WTC11 (cell line): ENCODE results near the gene NUAK1. TPM values are rescaled to one million over a fixed set of nuclear protein-coding genes. Genes with fewer than 3 reads are reported as not detected.

Experiments used
- ATAC-seq: fragments of 200-7000 bp; cut with Tn5 transposase; 2 replicates; pipeline ENCODE4 v1.10.0; 2021; ENCODE audit warnings: mild to moderate bottlenecking, moderate library complexity
- CTCF ChIA-PET: fragments of 300-600 bp; sonication (Branson Sonifier 250); formaldehyde crosslinking; loops from one replicate; lab custom pipeline; 2021; ENCODE audit warnings: antibody characterized with exemption; lab: Charles Lee
- POLR2A ChIA-PET: fragments of 350-600 bp; sonication (Branson Sonifier 250); formaldehyde crosslinking; loops from one replicate; lab custom pipeline; 2021; ENCODE audit warnings: antibody characterized with exemption; lab: Charles Lee
- DNase-seq: peaks from one replicate; pipeline ENCODE4 v3.0.0; 2021; ENCODE audit warnings: low spot score
- H3K27ac Mint-ChIP-seq: 2 replicates; pipeline ENCODE4 v1.8.0; 2021; ENCODE audit warnings: mixed read lengths
- H3K27me3 Mint-ChIP-seq: 2 replicates; pipeline ENCODE4 v1.8.0; 2021; ENCODE audit warnings: low read depth, mild to moderate bottlenecking, moderate library complexity, mixed read lengths
- H3K36me3 Mint-ChIP-seq: 2 replicates; pipeline ENCODE4 v1.8.0; 2021; ENCODE audit warnings: mixed read lengths
- H3K4me1 Mint-ChIP-seq: 2 replicates; pipeline ENCODE4 v1.8.0; 2022; ENCODE audit warnings: mixed read lengths
- H3K4me3 Mint-ChIP-seq: 2 replicates; pipeline ENCODE4 v1.8.0; 2021; ENCODE audit warnings: mild to moderate bottlenecking, moderate library complexity, mixed read lengths
- H3K9me3 Mint-ChIP-seq: 2 replicates; pipeline ENCODE4 v1.8.0; 2021; ENCODE audit warnings: mixed read lengths
- CBFB ChIP-seq: sonication (generic); formaldehyde crosslinking; IDR thresholded peaks from 2 replicates; pipeline ENCODE4 v1.8.1; 2022; ENCODE audit warnings: mild to moderate bottlenecking, low read depth, missing genetic modification reagents
- E2F5 ChIP-seq: sonication (generic); formaldehyde crosslinking; IDR thresholded peaks from 2 replicates; pipeline ENCODE4 v1.8.1; 2022; ENCODE audit warnings: mild to moderate bottlenecking, moderate library complexity, missing genetic modification reagents
- ERG ChIP-seq: fragments of 250-450 bp; sonication (Bioruptor Pico); IDR thresholded peaks from 2 replicates; pipeline ENCODE4 v1.8.0; 2021; ENCODE audit warnings: mild to moderate bottlenecking
- GTF2I ChIP-seq: fragments of 250-450 bp; sonication (Bioruptor Pico); conservative IDR thresholded peaks from 2 replicates; pipeline ENCODE4 v1.4.0; 2021; ENCODE audit warnings: mild to moderate bottlenecking
- IRF2 ChIP-seq: sonication (generic); formaldehyde crosslinking; IDR thresholded peaks from 2 replicates; pipeline ENCODE4 v1.8.0; 2022; ENCODE audit warnings: low read depth, missing genetic modification reagents, borderline replicate concordance
- NFE2L1 ChIP-seq: sonication (generic); formaldehyde crosslinking; IDR thresholded peaks from 2 replicates; pipeline ENCODE4 v1.8.1; 2023; ENCODE audit warnings: missing genetic modification reagents
- OVOL2 ChIP-seq: fragments of 250-450 bp; sonication (Bioruptor Pico); IDR thresholded peaks from 2 replicates; pipeline ENCODE4 v1.9.0; 2021; ENCODE audit warnings: mild to moderate bottlenecking, borderline replicate concordance
- TP53 ChIP-seq: sonication (generic); formaldehyde crosslinking; IDR thresholded peaks from 2 replicates; pipeline ENCODE4 v1.8.1; 2023; ENCODE audit warnings: mild to moderate bottlenecking, missing genetic modification reagents
- ZNF232 ChIP-seq: sonication (generic); formaldehyde crosslinking; IDR thresholded peaks from 2 replicates; pipeline ENCODE4 v1.8.0; 2022; ENCODE audit warnings: mild to moderate bottlenecking, missing genetic modification reagents
- ZNF317 ChIP-seq: sonication (generic); formaldehyde crosslinking; IDR thresholded peaks from 2 replicates; pipeline ENCODE4 v1.8.1; 2023; ENCODE audit warnings: low read depth, mild to moderate bottlenecking, moderate library complexity, missing genetic modification reagents, borderline replicate concordance
- total RNA-seq: library from RNA; stranded (reverse); gene quantifications from 3 replicates; pipeline ENCODE4 v1.2.3, GENCODE V29; 2021
- TF ChIP-seq, protein P1 (sequence below): sonication (generic); formaldehyde crosslinking; IDR thresholded peaks from 2 replicates; pipeline ENCODE4 v1.8.0; 2023; ENCODE audit warnings: missing genetic modification reagents
- TF ChIP-seq, protein P2 (sequence below): fragments of 250-450 bp; sonication (Bioruptor Pico); IDR thresholded peaks from 2 replicates; pipeline ENCODE4 v1.9.0; 2021; ENCODE audit warnings: mild to moderate bottlenecking
- TF ChIP-seq, protein P3 (sequence below): sonication (generic); formaldehyde crosslinking; IDR thresholded peaks from 2 replicates; pipeline ENCODE4 v1.8.0; 2023; ENCODE audit warnings: missing genetic modification reagents, mild to moderate bottlenecking, borderline replicate concordance
- TF ChIP-seq, protein P4 (sequence below): sonication (generic); formaldehyde crosslinking; IDR thresholded peaks from 2 replicates; pipeline ENCODE4 v1.8.1; 2023; ENCODE audit warnings: mild to moderate bottlenecking, missing genetic modification reagents, borderline replicate concordance

Gene NUAK1
- total RNA-seq, 1 experiment from 2014 or later = 15.9 TPM

DNA sequence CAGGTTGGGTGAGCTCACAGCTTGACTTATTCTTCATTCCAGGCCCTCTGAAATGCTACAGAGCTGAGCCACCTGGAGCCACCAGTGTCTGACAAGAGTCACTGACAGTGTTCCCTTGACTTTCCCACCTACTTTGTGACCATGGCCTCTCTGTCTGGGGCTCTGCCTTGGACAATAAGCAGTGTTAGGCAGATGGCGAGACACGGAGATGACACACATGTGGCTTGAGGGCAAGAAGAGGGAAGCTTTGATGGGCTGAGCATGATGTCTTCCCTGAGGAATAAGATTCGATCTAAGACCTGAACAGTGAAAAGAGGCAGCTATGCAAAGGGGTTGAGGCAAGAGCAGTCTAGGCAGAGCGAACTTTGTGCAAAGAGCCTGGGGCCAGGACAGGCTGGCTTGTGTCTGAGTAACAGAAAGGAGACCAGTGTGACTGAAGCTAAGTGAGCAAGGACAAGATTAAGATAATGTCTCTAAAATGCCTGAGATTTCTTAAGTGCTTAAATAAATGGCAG lies 105.5 kb downstream of the NUAK1 start (continued):
- TF ChIP-seq, protein P1, sequence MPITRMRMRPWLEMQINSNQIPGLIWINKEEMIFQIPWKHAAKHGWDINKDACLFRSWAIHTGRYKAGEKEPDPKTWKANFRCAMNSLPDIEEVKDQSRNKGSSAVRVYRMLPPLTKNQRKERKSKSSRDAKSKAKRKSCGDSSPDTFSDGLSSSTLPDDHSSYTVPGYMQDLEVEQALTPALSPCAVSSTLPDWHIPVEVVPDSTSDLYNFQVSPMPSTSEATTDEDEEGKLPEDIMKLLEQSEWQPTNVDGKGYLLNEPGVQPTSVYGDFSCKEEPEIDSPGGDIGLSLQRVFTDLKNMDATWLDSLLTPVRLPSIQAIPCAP (CRISPR knock-in tag) = no peak
- no peak for TF ChIP-seq NFE2L1 (CRISPR knock-in tag)

DNA sequence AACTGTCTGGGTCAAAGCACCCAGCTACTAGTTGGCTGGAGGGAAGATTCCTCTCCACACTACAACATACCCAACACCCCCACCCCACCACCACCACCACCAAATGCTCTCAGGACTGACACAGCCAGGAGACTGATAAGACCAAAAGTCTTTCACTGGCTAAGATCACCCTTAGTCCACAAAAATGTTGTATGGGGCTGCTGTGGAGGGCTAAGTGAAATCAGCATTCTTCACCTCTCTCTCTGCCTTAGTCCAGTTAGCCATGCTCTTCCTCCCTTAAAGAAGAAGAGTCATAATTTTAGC lies 106.2 kb downstream of the NUAK1 start:
- POLR2A ChIA-PET = interaction anchor here (0.7 kb wide), 1 partner anchor 101 kb away, joined by 3 read pairs; no protein-coding TSS in a partner anchor
- Mint-ChIP-seq H3K4me3 (no peak overlapping the region), H3K9me3 (peaks cover 13% of the 10 kb centered on the region), H3K4me1 (peaks cover 12% of the 10 kb centered on the region), H3K27me3 (no peaks in the 10 kb centered on the region), H3K27ac (no peak overlapping the region), H3K36me3 (no peaks in the 10 kb centered on the region)
- CTCF ChIA-PET = no interaction called here
- DNase-seq = no peak
- no peak for ATAC-seq
- TF ChIP-seq NFE2L1 (CRISPR knock-in tag) = no peak
- TF ChIP-seq, protein P2, sequence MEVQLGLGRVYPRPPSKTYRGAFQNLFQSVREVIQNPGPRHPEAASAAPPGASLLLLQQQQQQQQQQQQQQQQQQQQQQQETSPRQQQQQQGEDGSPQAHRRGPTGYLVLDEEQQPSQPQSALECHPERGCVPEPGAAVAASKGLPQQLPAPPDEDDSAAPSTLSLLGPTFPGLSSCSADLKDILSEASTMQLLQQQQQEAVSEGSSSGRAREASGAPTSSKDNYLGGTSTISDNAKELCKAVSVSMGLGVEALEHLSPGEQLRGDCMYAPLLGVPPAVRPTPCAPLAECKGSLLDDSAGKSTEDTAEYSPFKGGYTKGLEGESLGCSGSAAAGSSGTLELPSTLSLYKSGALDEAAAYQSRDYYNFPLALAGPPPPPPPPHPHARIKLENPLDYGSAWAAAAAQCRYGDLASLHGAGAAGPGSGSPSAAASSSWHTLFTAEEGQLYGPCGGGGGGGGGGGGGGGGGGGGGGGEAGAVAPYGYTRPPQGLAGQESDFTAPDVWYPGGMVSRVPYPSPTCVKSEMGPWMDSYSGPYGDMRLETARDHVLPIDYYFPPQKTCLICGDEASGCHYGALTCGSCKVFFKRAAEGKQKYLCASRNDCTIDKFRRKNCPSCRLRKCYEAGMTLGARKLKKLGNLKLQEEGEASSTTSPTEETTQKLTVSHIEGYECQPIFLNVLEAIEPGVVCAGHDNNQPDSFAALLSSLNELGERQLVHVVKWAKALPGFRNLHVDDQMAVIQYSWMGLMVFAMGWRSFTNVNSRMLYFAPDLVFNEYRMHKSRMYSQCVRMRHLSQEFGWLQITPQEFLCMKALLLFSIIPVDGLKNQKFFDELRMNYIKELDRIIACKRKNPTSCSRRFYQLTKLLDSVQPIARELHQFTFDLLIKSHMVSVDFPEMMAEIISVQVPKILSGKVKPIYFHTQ (CRISPR knock-in tag) = no peak
- no peak for TF ChIP-seq ERG (CRISPR knock-in tag)
- TF ChIP-seq, protein P1 (CRISPR knock-in tag) = no peak
- TF ChIP-seq TP53 (CRISPR knock-in tag) = no peak
- TF ChIP-seq GTF2I (CRISPR knock-in tag) = no peak
- TF ChIP-seq CBFB = no peak
- TF ChIP-seq, protein P3, sequence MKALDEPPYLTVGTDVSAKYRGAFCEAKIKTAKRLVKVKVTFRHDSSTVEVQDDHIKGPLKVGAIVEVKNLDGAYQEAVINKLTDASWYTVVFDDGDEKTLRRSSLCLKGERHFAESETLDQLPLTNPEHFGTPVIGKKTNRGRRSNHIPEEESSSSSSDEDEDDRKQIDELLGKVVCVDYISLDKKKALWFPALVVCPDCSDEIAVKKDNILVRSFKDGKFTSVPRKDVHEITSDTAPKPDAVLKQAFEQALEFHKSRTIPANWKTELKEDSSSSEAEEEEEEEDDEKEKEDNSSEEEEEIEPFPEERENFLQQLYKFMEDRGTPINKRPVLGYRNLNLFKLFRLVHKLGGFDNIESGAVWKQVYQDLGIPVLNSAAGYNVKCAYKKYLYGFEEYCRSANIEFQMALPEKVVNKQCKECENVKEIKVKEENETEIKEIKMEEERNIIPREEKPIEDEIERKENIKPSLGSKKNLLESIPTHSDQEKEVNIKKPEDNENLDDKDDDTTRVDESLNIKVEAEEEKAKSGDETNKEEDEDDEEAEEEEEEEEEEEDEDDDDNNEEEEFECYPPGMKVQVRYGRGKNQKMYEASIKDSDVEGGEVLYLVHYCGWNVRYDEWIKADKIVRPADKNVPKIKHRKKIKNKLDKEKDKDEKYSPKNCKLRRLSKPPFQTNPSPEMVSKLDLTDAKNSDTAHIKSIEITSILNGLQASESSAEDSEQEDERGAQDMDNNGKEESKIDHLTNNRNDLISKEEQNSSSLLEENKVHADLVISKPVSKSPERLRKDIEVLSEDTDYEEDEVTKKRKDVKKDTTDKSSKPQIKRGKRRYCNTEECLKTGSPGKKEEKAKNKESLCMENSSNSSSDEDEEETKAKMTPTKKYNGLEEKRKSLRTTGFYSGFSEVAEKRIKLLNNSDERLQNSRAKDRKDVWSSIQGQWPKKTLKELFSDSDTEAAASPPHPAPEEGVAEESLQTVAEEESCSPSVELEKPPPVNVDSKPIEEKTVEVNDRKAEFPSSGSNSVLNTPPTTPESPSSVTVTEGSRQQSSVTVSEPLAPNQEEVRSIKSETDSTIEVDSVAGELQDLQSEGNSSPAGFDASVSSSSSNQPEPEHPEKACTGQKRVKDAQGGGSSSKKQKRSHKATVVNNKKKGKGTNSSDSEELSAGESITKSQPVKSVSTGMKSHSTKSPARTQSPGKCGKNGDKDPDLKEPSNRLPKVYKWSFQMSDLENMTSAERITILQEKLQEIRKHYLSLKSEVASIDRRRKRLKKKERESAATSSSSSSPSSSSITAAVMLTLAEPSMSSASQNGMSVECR (CRISPR knock-in tag) = no peak
- TF ChIP-seq, protein P4, sequence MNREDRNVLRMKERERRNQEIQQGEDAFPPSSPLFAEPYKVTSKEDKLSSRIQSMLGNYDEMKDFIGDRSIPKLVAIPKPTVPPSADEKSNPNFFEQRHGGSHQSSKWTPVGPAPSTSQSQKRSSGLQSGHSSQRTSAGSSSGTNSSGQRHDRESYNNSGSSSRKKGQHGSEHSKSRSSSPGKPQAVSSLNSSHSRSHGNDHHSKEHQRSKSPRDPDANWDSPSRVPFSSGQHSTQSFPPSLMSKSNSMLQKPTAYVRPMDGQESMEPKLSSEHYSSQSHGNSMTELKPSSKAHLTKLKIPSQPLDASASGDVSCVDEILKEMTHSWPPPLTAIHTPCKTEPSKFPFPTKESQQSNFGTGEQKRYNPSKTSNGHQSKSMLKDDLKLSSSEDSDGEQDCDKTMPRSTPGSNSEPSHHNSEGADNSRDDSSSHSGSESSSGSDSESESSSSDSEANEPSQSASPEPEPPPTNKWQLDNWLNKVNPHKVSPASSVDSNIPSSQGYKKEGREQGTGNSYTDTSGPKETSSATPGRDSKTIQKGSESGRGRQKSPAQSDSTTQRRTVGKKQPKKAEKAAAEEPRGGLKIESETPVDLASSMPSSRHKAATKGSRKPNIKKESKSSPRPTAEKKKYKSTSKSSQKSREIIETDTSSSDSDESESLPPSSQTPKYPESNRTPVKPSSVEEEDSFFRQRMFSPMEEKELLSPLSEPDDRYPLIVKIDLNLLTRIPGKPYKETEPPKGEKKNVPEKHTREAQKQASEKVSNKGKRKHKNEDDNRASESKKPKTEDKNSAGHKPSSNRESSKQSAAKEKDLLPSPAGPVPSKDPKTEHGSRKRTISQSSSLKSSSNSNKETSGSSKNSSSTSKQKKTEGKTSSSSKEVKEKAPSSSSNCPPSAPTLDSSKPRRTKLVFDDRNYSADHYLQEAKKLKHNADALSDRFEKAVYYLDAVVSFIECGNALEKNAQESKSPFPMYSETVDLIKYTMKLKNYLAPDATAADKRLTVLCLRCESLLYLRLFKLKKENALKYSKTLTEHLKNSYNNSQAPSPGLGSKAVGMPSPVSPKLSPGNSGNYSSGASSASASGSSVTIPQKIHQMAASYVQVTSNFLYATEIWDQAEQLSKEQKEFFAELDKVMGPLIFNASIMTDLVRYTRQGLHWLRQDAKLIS = no peak
- TF ChIP-seq E2F5 (CRISPR knock-in tag) = no peak
- no peak for TF ChIP-seq IRF2 (CRISPR knock-in tag)
- no peak for TF ChIP-seq ZNF317 (CRISPR knock-in tag)
- no peak for TF ChIP-seq OVOL2
- no peak for TF ChIP-seq ZNF232
